GM19193 (cell line): ENCODE measurements around the gene SPEF1.

ENCODE experiments used
- POLR2A ChIP-seq: IDR thresholded peaks from 4 replicates; pipeline ENCODE4 v1.6.1; 2011; ENCODE audit not compliant: insufficient read depth, insufficient read length; ENCODE audit errors: extremely low read depth

The SPEF1 gene

DNA sequence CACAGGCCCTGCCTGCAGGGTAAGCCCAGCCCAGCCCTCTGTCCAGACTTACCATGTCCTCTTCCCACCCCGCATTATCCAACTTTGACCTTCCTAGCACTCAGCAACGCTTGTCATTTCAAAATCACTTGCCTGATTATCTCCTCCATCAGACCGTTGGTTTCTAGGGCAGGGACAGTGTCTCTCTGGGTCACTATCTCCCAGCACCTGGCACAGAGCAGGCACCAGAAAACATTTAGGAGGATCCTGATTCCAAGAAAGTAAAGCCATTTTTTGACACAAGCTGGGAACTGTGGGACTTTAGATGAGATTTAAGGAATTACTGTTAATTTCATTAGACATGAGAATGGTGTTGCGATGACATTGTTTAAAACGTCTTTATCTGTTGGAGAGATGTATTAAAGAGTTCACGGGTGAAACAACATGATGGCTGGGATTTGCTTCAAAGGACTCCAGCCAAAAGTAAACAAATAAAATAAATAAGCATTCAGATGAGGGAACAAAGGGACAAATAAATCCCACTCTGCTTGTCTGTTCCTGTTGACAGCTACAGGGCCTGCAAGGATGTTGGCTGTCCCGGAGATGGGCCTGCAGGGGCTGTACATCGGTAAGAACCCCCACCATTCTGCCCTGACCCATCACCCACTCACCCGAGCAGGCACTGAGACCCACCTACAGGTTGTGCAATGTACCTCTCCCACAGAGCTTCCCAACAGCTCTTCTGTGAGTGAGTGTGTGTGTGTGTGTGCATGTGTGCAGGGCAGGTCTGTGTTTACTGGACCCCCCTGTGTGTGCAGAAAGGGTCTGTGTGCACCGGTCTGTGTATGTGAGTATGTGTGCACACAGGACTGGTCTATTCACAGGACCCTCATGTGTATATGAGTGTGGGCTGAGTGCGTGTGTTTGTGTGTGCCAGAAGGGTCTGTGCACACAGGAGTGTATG lies 42.9 kb downstream of the SPEF1 start:
- TF ChIP-seq POLR2A, result no peak

DNA sequence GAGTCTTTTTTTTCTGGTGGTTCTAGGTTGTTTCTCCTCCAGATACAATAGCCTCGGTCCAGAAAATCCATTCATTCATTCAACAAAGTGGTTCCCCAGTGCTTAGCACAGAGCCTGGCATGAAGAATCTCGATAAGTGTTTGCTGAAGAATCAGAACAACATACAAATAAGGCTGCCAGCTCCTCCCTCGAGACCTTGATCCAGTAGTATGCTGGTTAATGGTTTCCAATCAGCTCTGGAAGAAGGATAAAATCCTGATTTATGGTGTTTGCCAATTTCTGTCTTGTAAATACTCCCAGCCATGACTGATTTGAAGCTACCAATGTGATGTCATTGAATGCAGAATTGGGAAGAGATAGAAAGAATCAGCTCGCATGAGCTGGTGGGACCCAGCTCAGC lies 45.5 kb downstream of the SPEF1 start:
- TF ChIP-seq POLR2A, result no peak

DNA sequence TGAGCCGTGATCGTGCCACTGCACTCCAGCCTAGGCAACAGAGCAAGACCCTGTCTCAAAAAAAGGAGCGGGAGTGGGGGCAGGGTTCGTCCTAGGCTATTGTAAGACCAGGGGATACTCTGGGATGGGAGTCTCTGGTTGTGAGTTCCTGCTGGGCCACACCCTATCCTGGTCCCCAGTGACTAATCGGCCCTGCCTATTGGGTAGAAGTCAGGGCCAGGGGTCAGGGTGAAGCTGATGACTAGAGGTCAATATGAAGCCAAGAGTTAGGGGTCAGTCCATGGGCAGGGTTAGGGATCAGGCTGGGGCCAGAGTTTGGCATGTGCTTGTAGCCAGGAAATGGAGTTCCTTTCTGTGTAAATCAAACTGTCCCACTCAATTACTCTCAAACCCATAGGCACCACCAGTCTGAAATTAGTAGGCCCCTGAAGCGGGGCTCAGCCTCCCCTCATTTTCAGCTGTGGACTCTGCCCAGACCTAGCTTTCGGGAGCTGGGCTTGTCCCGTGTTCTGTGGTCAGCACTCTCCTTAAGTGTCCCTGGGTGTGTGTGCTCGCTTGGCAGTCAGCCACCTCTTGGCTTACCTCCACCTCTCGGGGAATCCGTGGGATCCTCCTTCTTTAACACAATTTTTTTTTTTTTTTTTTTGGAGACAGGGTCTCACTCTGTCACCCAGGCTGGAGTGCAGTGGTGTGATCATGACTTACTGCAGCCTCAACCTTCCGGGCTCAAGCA lies 47.0 kb downstream of the SPEF1 start:
- TF ChIP-seq POLR2A, result no peak

DNA sequence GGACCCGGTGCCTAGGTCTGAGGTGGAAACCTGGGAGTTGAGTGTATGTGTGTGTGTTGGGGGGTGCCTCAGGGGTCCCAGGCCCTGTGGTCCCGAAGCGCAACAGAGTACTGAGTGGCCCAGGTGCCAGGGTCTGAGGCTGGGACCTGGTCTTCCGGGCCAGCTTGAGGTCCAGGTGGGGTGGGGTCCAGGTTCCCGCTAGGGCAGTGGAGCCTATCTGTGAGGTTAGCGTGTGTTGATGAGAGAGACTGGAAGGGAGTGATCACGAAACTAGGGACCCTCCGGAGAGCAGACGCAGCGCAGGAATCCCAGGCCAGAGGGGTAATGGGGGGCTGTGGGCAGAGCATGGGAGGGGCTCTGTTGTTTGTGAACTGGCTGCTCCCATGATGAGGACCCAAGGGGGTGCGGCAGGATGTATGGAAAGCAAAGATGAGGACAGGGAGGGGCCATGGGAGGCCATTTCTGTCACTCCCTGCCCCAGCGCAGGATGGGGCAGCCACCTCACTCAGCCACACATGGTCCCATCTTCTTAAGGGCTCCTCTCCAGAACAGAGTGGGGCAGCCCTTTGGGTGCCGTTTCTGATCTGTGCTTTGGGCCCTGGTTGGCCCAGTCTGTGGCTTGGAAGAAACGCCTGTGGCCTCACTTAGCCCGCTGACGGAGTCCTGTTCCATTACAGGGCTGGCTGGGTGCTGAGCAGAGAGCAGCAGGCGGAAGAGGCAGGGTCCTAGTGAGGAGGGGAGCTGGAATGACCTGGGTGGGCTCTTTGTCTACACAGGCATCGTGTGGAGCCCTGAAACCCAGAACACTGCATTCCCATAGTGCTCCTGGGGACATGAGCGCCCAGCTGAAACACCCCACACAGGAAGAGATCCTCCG lies 47.9 kb downstream of the SPEF1 start:
- TF ChIP-seq POLR2A, result no peak

DNA sequence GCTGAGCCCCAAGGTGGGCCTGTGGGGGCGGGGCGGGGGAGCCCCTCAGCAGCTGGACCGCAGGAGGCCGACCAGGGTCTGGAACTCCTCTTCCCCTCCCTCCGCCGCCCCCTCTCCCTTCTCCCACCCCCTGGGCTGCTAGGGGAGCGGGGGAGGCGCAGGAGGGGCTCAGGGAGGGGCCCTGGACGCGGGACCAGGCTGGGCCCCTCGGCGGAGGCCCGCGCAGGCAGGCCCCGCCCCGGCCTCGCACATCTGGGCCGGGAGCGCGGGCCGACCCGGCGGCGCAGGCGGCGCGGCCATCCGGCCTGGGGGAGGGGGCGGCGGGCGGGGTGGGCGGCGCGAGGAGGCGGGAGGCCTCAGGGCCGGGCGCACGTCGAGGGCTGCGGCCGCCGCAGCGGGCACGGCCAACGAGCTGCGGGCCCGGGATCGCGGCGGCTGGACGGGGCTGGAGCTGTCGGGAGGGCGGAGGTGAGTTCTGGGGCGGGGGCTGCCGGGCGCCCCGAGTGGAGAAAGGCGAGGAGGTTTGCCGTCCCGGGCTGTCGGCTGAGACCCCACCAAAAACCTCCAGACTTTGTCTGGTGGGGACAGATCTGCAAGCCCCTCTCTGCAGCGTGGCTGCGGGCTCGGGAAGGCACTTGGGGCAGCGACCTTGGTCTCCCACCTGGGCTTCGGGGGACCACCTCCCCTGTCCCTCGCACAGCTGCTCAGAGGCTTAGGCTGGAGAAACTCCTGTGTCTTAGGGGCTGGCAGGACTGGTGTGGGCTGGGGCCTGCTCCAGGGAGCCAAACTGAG lies 48.7 kb downstream of the SPEF1 start, which contains the start of gene HSPA12B:
TSS of gene HSPA12B (plus strand) at position 359 of the 792 bp plus-strand sequence. CDS start 5,990 bp downstream, outside the sequence.
- TF ChIP-seq POLR2A, result no peak

DNA sequence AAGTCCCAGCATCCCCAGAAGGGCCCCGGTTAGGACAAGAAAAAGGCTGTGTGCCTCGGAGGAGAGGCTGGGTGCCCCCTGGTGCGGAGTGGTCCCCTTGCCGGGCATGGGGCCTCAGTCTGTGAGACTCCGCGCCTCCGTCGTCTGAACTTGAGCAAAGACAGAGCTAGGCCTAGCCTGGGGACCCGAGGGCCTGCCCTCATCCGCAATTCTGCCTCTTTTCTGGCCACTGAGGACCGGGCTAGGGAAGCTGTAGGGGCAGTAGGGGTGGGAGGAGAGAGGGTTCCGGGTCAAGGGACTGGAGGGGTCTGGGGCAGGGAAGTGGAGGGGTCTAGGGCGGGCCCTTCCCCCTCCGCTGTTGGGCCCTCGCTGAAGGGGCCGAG lies 49.3 kb downstream of the SPEF1 start:
- no peak for TF ChIP-seq POLR2A

DNA sequence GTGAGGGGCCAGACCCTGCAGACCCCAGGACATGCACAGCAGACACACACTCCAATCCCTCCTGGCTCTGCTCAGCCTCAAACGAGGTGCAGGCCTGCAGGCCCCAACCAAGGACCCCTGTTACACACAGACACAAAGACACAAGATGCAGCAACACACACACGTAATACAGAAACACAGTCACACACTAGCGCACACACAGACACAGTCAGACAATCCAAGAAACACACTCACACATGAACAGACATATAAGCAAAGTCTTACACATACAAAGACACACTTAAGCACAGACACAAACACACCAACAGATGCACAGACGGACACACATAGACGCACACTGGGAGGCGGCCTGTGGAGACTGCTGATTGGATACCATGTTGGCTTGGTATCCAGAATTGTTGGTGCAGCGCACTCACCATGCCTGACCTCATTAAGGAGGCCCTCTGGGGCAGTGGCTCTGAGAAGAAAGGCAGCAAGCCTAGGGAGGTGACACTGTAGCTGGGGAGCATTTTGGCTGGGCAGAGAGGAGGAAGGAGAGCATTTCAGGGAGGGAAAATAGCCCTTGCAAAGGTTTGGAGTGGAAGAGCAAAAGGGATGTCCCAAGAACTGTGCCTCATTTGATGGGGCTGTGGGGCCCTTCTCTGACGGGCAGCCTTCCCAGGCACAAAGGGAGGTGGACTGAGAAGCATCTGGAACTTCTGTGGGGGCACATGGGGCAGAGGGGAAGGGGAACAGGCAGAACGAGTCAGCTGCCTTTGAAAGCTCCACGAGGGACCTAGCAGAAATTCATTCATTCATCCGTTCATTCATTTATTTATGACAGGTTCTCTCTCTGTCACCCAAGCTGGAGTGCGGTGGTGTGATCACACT lies 50.2 kb downstream of the SPEF1 start:
- no peak for TF ChIP-seq POLR2A

DNA sequence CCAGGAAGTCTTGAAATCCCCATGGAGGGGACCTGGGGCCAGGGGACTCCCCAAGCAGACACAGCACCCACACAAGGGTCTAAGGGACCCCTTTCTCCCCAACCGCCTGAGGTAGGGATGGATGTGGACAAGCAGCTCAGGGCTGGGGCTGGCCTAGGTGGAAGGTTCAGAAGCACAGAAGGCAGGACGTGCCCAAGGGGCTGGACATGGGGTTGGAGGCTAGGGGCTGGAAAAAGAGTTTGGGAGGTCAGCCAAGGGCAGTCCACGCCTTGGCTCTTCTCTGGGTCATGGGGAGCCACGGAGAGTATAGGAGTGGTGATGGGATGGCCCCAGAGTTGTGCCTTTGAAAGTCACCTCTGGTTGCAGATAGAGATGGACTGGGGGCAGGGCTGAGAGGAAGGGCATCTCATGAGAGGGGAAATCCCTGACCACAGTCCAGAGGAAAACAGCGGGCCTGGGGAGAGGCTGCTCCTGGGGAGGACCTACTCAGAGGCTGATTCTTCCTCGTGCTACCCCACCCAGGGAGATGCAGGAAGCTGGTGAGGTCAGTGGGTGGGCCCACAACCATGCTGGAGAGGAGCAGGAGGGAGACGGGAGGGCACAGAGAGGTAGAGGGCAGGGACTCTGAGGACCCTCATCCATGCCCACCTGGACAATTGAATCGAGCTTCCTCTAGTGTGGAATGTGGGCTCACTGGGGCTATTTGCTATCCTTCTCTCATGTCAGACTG lies 51.3 kb downstream of the SPEF1 start:
- no peak for TF ChIP-seq POLR2A

DNA sequence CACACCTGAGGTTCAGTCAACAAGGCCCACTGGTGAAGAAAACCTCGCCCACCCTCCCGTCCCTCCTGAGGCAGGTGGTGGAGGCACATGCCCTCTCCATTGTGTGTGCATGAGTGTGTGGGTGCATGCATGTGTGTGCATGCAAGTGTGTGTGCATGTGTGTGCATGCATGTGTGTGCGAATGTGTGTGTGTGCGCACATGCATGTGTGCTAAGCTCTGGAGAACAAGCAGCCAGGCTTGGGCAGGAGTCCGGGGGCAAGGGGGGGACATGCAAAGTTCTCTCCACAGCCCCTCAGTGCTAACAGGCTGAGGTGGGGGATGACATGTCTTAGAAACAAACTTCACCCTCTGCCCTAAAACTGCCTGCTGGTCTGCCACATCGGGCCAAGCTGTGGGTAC lies 51.9 kb downstream of the SPEF1 start:
- no peak for TF ChIP-seq POLR2A

DNA sequence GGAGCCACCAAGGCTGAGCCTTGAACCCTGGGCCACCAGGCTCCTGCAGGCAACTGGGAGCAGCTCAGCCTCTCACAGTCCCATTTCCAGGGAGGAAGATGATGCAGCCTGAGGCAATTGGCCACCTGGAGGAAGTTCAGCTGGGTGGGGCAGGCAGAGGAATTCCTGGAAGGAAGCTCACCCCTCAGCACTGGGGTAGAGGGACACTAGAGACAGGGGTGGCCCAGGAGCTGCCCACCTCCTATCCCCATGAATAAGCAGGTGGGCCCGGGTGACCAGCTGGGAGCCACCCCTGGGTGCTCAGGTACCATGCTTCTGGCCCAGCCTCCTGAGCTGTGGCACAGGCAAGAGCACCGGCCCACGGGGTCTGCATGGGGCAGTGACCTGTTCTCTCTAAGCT lies 52.4 kb downstream of the SPEF1 start:
- no peak for TF ChIP-seq POLR2A

DNA sequence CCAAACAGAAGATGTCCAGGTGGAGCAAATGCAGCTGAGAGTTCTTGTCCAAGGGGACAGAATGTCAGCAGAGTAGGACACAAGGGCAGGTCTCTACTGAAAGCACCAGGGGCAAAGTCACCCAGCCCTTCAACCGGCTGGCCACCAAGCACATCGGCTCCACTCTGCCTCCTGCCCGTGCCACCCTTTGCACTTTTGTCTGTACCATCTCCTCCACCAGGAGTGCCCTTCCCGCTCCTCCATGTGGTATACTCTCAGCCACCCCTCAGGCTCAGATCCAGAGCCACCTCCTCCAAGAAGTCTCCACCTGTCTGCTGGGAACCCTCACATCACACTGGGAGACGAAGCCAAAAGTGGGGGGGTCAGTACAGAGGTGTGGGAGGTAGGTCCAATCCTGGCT lies 52.9 kb downstream of the SPEF1 start:
- no peak for TF ChIP-seq POLR2A
